NCI-H69 (cell line): Measurements from ENCODE around the gene ZSCAN30.
A peak's percentile ranks its signal among the peaks of the same experiment; 100 is the strongest.
"Not testable (repeated sequence)": the region's sequence is repeated elsewhere in the genome, so short reads cannot be mapped to it uniquely, and the experiment has no call there.

ENCODE experiments used
- DNase-seq: peaks from one replicate; lab custom pipeline; 2025; lab: John Stamatoyannopoulos, UW

ZSCAN30 gene

DNA sequence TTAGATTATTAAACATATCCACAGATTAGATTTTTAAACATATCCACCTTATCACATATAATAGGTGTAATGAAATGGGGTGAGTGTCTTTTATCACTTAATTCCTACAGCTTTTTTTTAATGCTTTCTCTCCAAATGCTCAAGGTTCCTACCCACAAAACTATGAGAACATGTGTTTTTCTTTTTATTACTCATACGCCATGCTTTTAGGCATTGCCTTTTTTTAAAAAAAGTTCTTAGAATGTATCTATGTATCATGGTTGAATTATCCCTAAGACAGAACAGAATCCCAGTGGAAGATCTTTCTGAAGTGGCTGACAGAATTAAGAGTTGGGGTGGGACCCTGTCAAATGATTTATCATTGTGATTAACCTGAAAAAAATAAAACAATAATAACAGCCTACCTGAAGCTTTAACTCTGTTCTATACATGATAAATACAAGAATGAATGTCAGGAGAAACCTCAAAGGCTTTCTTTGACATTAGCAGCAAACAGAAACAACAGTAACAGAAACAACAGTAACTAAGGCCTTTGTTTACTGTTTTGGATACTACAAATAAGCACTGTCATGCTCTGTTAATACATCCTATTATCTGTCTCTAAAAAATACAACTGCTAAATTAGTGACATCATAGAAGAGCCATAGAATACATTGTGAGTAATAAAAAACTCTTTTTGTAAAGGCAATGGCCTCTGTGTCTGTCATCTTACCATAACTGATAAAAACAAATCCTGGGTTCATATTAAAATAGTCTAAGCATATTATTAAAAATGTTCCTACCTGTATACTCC lies 53.3 kb downstream of the ZSCAN30 start:
- no peak for DNase-seq

DNA sequence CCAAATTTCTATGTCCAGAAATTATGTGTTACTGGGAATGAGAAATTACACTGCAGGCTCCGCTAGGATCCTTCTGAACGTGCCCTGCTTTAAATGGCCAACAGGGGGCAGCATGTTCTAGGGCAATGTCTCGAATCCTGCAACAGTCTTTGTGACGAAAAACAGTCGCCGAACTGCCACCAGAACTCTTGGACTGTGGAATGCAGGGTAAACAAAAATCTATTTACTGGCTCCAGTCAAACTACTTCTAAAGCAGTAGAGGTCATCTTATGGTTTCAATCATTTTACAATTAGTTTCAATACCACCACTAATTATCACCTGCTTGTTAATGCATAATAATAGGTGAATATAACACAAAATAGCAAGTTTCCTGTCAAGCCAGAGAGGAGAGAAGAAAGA lies 59.0 kb downstream of the ZSCAN30 start:
- DNase-seq: peak; percentile 92

DNA sequence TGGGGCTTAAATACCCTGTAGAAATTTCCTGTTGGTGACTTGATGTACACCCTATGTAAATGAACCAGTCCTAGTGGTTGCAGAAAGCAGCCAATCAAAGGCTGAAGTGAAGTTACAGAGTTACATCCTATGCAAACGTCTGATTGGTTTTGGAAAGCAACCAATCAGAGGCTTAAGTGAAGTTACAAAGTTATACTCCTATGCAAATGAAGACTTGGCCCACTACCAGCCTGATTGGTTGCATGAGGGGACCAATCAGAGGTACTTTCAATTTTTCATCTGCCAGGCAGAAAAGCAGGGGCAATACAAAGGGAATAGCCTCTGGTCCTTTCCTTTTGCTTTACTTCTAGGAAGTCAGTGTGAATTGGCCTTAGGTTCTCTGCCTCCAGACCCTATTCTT lies 62.8 kb downstream of the ZSCAN30 start:
- DNase-seq: peak; percentile 34

DNA sequence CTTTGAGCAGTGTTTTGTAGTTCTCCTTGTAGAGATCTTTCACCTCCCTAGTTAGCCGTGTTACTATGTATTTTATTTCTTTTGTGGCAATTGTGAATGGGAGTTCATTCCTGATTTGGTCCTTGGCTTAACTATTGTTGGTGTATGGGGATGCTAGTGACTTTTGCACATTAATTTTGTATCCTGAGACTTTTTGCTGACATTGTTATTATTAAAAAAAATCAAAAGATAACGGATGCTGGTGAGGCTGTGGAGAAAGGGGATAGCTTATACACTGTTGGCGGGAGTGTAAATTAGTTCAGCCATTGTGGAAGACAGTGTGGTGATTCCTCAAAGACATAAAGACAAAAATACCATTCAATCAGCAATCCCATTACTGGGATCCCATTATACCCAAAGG lies 66.2 kb downstream of the ZSCAN30 start:
- DNase-seq: no peak

DNA sequence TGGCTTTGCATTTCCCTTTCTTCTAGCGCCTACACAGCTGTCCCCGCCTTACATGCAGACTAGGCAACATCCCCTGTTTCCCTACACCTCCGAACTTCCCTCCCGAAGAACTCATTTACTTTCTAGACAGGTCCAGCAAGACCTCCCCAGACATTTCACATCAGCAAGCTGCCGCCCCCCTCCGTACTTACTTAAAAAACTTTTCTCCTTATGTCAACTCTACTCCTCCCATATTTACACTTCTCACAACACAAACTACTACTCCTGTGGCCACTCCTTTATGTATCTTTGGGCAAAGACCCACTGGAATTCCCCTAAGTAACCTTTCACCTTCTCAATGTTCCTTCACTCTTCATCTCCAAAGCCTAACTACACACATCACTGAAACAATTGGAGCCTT lies 69.6 kb downstream of the ZSCAN30 start:
- DNase-seq: no peak

DNA sequence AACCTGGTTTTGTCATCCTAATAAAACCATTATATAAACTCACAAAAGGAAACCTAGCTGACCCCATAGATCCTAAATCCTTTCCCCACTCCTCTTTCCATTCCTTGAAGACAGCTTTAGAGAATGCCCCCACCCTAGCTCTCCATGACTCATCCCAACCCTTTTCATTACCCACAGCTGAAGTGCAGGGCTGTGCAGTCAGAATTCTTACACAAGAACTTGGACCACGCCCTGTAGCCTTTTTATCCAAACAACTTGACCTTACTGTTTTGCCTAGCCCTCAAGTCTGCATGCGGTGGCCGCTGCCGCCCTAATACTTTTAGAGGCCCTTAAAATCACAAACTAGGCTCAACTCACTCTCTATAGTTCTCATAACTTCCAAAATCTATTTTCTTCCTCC lies 70.7 kb downstream of the ZSCAN30 start:
- DNase-seq: not testable (repeated sequence)

DNA sequence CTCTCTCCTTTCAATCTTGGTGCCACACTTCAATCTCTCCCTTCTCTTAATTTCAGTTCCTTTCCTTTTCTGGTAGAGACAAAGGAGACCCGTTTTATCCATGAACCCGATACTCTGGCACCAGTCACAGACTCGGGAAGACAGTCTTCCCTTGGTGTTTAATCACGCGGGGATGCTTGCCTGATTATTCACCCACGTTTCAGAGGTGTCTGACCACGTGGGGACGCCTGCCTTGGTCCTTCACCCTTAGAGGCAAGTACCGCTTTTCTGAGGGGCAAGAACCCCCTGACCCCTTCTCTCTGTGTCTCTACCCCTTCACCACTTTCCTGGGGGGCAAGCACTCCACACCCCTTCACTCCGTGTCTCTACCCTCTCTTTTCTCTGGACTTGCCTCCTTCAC lies 73.4 kb downstream of the ZSCAN30 start:
- DNase-seq: not testable (repeated sequence)

DNA sequence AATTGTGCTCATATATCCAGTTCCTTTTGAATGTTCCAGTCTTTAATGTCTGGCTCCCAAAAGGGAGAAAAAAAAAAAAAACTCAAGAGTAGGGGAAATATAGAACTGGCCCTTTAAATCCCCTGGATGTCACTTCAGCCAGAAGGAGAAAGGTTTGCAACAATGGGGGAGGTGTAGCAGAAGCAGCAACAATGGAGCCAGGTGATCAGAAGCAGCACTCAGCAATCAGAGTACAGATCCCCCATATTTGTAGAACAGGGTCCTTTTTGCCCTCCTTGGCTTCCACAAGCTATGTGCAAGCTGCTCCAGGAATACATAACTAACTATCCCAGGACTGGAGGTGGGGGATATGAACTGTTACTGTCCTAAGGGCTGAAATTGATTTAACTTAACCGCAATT lies 75.0 kb downstream of the ZSCAN30 start:
- peak; percentile 46 for DNase-seq

DNA sequence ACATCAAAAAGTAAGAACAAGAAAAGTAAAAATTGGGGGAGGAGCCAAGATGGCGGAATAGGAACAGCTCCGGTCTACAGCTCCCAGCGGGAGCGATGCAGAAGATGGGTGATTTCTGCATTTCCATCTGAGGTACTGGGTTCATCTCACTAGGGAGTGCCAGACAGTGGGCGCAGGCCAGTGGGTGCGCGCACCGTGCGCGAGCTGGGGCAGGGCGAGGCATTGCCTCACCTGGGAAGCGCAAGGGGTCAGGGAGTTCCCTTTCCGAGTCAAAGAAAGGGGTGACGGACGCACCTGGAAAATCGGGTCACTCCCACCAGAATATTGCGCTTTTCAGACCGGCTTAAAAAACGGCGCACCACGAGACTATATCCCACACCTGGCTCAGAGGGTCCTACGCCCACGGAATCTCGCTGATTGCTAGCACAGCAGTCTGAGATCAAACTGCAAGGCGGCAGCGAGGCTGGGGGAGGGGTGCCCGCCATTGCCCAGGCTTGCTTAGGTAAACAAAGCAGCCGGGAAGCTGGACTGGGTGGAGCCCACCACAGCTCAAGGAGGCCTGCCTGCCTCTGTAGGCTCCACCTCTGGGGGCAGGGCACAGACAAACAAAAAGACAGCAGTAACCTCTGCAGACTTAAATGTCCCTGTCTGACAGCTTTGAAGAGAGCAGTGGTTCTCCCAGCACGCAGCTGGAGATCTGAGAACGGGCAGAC lies 84.1 kb downstream of the ZSCAN30 start:
- DNase-seq: not testable (repeated sequence)

DNA sequence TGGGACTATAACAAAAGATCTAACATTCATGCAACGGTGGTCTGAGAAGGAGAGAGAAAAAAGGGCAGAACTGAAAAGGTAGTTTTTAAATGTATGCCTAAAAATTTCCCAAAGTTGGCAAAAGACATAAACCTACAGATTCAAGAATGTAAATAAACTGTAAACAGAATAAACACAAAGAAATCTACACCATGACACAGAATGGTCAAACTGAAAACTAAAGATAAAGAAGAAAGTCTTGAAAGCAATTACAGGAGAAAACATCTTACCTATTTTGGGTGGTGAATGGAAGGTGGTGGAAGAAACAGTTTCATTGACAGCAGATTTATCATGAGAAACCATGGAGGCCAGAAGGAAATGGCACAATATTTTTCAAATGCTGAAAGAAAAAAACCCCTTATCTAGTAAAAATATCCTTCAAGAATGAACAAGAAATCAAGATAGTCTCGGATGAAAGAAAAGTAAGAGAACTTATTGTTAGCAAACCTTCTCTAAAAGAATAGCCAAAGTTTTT lies 84.8 kb downstream of the ZSCAN30 start:
- DNase-seq: no peak

DNA sequence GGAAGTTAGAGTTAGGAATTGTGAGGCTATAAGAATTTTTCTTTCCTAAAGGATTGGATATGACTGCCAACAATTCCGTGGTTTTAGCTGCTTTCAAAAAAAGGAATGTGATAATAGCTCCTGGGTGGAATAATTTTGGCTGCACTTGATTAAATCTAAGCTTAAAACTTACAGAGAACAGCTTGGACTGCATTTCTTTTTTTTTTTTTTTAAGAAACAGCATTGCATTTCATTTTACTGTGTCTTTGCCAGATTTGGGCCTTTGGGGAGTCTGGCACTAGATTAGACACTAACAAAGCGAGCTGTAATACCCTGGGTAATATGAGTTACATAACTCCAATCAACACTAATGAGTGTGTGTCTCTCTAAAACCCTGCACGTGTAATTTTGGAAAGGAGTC lies 87.0 kb downstream of the ZSCAN30 start:
- peak; percentile 26 for DNase-seq

DNA sequence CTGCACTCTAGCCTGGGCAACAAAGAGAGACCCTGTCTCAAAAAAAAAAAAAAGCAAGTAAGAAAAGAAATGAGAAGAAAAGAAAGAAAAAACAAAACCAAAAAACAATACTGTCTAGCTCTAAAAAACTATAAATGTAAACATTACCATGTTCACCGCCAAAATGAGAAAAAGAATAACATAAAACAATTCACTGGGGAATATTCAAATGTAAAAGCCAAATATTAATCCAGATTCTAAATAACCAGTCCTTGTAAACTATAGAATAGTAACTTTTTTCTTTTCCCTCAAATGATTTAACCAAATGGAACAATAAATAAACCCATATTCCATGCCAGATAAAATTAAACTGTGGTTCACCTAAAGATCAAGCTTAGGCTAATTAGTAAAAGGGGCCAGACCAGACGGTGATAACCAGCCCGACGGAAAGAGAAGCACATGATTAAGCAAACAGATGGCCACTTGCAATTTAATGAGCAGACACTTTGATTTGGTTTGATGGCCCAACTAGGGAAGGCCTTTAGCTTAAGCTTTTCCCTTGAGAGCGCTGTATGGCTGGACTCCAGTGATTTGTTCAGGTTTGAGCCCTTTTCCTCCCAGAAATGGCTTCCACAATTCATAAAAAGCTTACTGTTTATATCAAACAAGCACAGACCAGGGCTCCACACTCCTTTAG lies 88.6 kb downstream of the ZSCAN30 start:
- peak; percentile 97 for DNase-seq
